GM12878 (cell line): ENCODE results near the gene AVPR1B. TPM values are rescaled to one million over a fixed set of nuclear protein-coding genes. Genes with fewer than 3 reads are reported as not detected.
"Not testable (repeated sequence)": the region's sequence is repeated elsewhere in the genome, so short reads cannot be mapped to it uniquely, and the experiment has no call there.

Experiments used
- ATAC-seq: fragments of 200-7000 bp; cut with Tn5 transposase; 3 replicates; pipeline ENCODE4 v1.9.1; 2020; ENCODE audit warnings: mild to moderate bottlenecking, moderate library complexity
- BruUV-seq: library from RNA; stranded (reverse); fragments of 400-500 nt; replicated peaks from 2 replicates; lab custom pipeline; 2021; lab: Mats Ljungman, UMichigan
- CTCF ChIA-PET: fragments of 300-600 bp; sonication (Branson Sonifier 250); formaldehyde crosslinking; extraction: SDS; loops from one replicate; lab custom pipeline; 2021; ENCODE audit warnings: inconsistent platforms; lab: Yijun Ruan, JAX
- POLR2A ChIA-PET: fragments of 350-600 bp; formaldehyde crosslinking; extraction: SDS; loops from one replicate; lab custom pipeline; 2021; ENCODE audit warnings: inconsistent platforms; lab: Charles Lee
- RAD21 ChIA-PET: fragments of 300-600 bp; sonication (Branson Sonifier 250); formaldehyde crosslinking; loops from one replicate; lab custom pipeline; 2023; ENCODE audit warnings: antibody characterized with exemption; ENCODE audit not compliant: unreplicated experiment; lab: Charles Lee
- SMC1A ChIA-PET: fragments of 300-600 bp; sonication (Branson Sonifier 250); formaldehyde crosslinking; loops from one replicate; lab custom pipeline; 2023; ENCODE audit not compliant: unreplicated experiment, uncharacterized antibody; lab: Charles Lee
- DNase-seq: peaks from one replicate; pipeline ENCODE4 v3.0.0-alpha.2; 2011; ENCODE audit warnings: low read depth, low spot score
- FAIRE-seq: peaks from 3 replicates; lab custom pipeline; 2011; peaks lifted over from hg19 to GRCh38; lab: Jason Lieb, UNC
- H2AFZ ChIP-seq: 2 replicates; pipeline ENCODE4 v1.6.0; 2011; ENCODE audit warnings: low read depth, low read length, control low read depth; ENCODE audit not compliant: control insufficient read depth
- H3K27ac ChIP-seq: 2 replicates; pipeline ENCODE4 v1.5.1; 2011; ENCODE audit warnings: control low read depth; ENCODE audit not compliant: control insufficient read depth, insufficient read depth
- H3K27me3 ChIP-seq, 2 experiments: replicated peaks in 1 of 2; 2 replicates each; pipeline versions ENCODE4 v1.6.0 to v1.6.1; 2011; ENCODE audit warnings: low read length in 1 of 2; ENCODE audit not compliant: control insufficient read depth in 2 of 2, insufficient read depth in 2 of 2
- H3K36me3 ChIP-seq, 2 experiments: 2 replicates each; pipeline ENCODE4 v1.5.1; 2011; ENCODE audit warnings: low read length in 1 of 2; ENCODE audit not compliant: control insufficient read depth in 2 of 2, insufficient read depth in 2 of 2
- H3K4me1 ChIP-seq: 2 replicates; pipeline ENCODE4 v1.6.1; 2011; ENCODE audit warnings: mild to moderate bottlenecking, low read length, moderate library complexity, mixed read lengths; ENCODE audit not compliant: control insufficient read depth, insufficient read depth
- H3K4me2 ChIP-seq: 2 replicates; pipeline ENCODE4 v1.6.0; 2011; ENCODE audit warnings: control low read depth; ENCODE audit not compliant: control insufficient read depth, insufficient read depth
- H3K4me3 ChIP-seq: fragments of 200-600 bp; sonication (generic); 2 replicates; pipeline ENCODE4 v1.5.1; 2016
- H3K79me2 ChIP-seq: 2 replicates; pipeline ENCODE4 v1.6.0; 2011; ENCODE audit warnings: low read length; ENCODE audit not compliant: control insufficient read depth, insufficient read depth
- H3K9ac ChIP-seq: 2 replicates; pipeline ENCODE4 v1.8.0; 2011; ENCODE audit warnings: low read length, control low read depth, mixed read lengths; ENCODE audit not compliant: control insufficient read depth, insufficient read depth
- H3K9me3 ChIP-seq: replicated peaks from 3 replicates; pipeline ENCODE4 v1.5.1; 2011; ENCODE audit warnings: mild to moderate bottlenecking, low read length; ENCODE audit not compliant: control insufficient read depth, insufficient read depth
- H4K20me1 ChIP-seq: 2 replicates; pipeline ENCODE4 v1.6.0; 2011; ENCODE audit not compliant: control insufficient read depth, insufficient read depth
- WGBS: methylation state at CpG from one replicate; pipeline ENCODE4 v1.1.6; 2016; ENCODE audit warnings: low lambda C conversion rate; ENCODE audit not compliant: insufficient replicate concordance, insufficient coverage; ENCODE audit errors: missing lambda C conversion rate; 5-methylcytosine and 5-hydroxymethylcytosine counted together
- in situ Hi-C: fragments of 300-500 bp; cut with MboI; formaldehyde crosslinking; loops from 9 replicates; pipeline ENCODE4 v1.14.3; 2018; ENCODE audit warnings: mixed read lengths
- intact Hi-C: fragments of 100-400 bp; cut with micrococcal nuclease; formaldehyde crosslinking; loops from one replicate; pipeline ENCODE4 v1.14.2; 2022; ENCODE audit not compliant: unreplicated experiment
- polyA plus RNA-seq, 11 experiments: library from polyadenylated mRNA; depleted of rRNA in 4 of 11; unstranded in 6 of 11; stranded (reverse) in 5 of 11; fragments of >200 nt; fragmentation: Nextera tagmentation in 4 of 11; fragmentation: Illumina TruSeq in 1 of 11; extraction: Ambion mirVana in 4 of 11; extraction: Trizol in 1 of 11; gene quantifications; 1 replicate in 1 of 11; 2 replicates in 10 of 11; pipeline versions ENCODE4 v1.2.1 to v1.2.3, GENCODE V29; 2011 to 2016; ENCODE audit warnings: inconsistent platforms in 2 of 11, missing spikeins in 2 of 11, low read depth in 1 of 11
- total RNA-seq, 4 experiments: library from RNA; depleted of rRNA in 3 of 4; stranded (reverse); fragments of >200 nt in 3 of 4; fragmentation: Illumina TruSeq in 1 of 4; extraction: Trizol in 1 of 4; gene quantifications; 2 replicates each; pipeline versions ENCODE4 v1.2.1 to v1.2.3, GENCODE V29; 2013 to 2021

Gene AVPR1B
- total and polyA plus RNA-seq, 10 of the 15 experiments (the other 5 are each of a cell fraction or from before 2014, with no cell fraction given): not detected

DNA sequence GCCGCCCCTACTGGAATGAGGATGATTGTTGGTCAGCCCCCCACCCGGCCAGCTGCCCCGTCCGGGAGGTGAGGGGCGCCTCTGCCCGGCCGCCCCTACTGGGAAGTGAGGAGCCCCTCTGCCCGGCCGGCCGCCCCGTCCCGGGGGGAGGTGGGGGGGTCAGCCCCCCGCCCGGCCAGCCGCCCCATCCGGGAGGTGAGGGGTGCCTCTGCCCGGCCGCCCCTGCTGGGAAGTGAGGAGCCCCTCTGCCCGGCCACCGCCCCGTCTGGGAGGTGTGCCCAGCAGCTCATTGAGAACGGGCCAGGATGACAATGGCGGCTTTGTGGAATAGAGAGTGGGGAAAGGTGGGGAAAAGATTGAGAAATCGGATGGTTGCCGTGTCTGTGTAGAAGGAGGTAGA lies 52.7 kb downstream of the AVPR1B start:
- H3K4me3 ChIP-seq, in situ Hi-C loops, H4K20me1 ChIP-seq, FAIRE-seq, H3K79me2 ChIP-seq, H3K9me3 ChIP-seq, RAD21 ChIA-PET, H3K27ac ChIP-seq, CTCF ChIA-PET, H3K4me2 ChIP-seq, BruUV-seq, SMC1A ChIA-PET, H2AFZ ChIP-seq, intact Hi-C loops, ATAC-seq, POLR2A ChIA-PET, DNase-seq, H3K9ac ChIP-seq, H3K27me3 ChIP-seq: not testable (repeated sequence)
- Histone ChIP-seq H3K4me1 (peaks cover 26% of the 10 kb centered on the region), H3K36me3 (peaks cover 18 to 27% of the 10 kb centered on the region in 2 experiments)
- WGBS: 85% methylated on average over 14 of the region's 25 CpGs

DNA sequence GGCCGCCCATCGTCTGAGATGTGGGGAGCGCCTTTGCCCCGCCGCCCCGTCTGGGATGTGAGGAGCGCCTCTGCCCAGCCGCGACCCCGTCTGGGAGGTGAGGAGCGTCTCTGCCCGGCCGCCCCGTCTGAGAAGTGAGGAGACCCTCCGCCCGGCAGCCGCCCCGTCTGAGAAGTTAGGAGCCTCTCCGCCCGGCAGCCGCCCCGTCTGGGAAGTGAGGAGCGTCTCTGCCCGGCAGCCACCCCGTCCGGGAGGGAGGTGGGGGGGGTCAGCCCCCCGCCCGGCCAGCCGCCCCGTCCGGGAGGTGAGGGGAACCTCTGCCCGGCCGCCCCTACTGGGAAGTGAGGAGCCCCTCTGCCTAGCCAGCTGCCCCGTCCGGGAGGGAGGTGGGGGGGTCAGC lies 53.2 kb downstream of the AVPR1B start:
- H3K4me2 ChIP-seq, H3K9me3 ChIP-seq, SMC1A ChIA-PET, H3K27ac ChIP-seq, POLR2A ChIA-PET, RAD21 ChIA-PET, H3K9ac ChIP-seq, intact Hi-C loops, H4K20me1 ChIP-seq, ATAC-seq, H2AFZ ChIP-seq, CTCF ChIA-PET, H3K4me3 ChIP-seq, H3K79me2 ChIP-seq, H3K27me3 ChIP-seq, FAIRE-seq, in situ Hi-C loops, BruUV-seq, DNase-seq: not testable (repeated sequence)
- Histone ChIP-seq H3K36me3 (peaks cover 18 to 27% of the 10 kb centered on the region in 2 experiments), H3K4me1 (peaks cover 28% of the 10 kb centered on the region)
- 91% methylated on average over 24 of the region's 35 CpGs for WGBS
